Superior temporal gyrus (tissue), 1 donor: ENCODE measurements around the gene TIFAB.

Source experiments
- DNase-seq: peaks from one replicate; pipeline ENCODE4 v3.0.0-alpha.2; 2016; ENCODE audit errors: extremely low spot score

Gene TIFAB

GRCh38 chr5:135458356-135458755 is 6.2 kb upstream of the TIFAB start:
- DNase-seq: no peak

DNA sequence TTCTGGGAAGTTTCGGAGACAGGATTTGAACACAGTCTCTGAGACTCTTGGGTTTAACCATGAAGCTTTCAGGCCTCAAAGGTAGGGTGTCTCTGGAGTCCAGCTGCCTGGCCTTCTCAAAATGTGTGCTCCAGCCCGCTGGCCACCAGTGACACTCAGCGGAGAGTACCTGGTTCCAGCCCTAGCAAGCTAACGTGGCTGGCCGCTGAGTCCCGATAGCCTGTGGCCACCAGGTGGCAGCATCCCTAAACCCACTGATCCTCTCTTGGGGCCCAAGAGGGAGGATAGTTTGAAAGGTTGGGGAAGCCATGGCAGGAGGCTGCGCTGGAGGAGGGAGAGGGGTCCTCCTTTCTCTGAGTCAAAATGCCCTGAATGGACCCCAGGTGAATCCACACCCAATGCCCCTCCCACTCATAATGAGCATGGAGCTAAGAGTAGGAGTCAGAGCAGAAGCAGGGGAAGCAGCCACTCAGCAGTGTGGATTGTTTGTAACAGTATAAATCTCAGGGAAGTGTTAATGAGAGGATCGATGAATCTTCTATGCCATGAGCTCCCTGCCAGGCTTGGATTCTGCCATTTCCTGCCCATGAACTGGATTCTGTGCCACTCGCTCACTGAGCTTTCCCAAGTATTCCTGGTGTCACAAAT is 5.4 kb upstream of the TIFAB start:
- DNase-seq: peak; percentile 68

DNA sequence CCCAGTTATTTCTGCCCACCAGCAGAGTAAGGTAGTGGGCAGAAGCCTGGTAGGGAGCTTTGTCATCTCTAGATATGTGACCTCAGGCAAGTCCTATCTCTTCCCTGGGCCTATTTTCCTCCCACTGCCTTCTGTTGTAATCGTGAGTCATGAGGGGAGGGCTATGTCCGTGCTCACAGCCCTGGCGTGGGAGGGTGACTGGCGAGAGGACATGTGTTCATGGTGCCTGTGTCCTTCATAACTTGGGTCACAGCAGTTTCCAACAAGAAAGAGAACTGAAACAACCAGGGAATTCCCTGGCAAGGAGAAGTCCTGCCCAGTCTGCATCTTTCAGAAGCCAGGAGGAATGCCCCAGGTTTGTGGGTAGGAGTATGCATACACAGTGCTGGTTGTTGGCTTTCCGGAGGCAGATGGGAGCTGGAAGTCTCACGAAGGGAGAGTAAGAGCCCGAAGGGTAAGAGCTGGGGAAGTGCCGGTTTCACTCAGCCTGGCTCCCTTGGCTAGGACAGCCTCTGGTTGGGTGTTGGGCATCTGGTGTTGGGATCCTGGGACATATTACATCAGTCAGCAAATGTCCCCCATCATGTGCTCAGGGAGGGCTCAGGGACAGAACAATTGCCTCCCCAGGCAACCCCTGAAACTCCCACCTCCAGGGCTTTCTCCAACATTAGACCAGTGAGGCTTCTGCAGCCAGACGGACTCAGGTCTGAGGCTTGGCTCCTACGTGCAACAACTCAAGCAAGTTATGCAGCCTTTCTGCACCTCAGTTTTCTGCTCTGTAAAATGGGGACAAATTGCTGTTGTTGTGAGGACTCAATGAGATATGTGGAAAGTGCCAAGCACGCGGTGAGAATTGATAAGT is 4.3 kb upstream of the TIFAB start:
- no peak for DNase-seq

- DNase-seq: no peak
Measured at GRCh38 chr5:135455876-135456237, 3.7 kb upstream of the TIFAB start.

- DNase-seq: no peak
Measured at GRCh38 chr5:135454946-135455345, 2.8 kb upstream of the TIFAB start.

GRCh38 chr5:135453613-135454012 is 1.5 kb upstream of the TIFAB start:
- DNase-seq: no peak

DNA sequence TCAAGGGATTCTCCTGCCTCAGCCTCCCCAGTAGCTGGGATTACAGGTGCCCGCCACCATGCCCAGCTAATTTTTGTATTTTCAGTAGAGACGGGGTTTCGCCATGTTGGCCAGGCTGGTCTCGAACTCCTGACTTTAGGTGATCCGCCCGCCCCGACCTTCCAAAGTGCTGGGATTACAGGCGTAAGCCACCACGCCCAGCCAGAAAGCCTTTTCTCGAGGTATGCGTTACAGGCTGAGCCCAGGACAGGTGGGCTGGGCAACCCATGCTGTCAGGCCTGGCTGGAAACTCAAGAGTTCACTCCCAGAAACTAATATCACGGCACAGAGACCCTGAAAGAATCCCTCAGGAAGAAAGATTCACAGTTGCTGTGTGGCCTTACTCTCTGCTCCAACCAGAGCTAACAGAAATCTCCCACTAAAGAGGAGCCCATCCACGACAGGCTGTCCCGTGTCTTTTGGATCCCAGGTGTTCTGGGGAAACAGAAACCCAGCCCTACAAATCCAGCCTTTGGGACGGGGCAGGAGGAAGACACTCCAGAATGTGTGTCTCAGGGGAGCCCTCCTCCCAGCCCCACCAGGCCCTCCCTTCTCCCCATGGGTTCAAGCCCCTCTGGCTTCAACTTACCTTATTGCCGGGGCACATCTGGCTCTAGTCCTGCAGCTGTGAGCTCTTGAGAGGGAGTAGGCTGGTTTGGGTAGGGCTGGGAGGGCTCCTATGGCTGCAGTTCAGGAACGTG is 400 bp downstream of the TIFAB start:
- DNase-seq: no peak

DNA sequence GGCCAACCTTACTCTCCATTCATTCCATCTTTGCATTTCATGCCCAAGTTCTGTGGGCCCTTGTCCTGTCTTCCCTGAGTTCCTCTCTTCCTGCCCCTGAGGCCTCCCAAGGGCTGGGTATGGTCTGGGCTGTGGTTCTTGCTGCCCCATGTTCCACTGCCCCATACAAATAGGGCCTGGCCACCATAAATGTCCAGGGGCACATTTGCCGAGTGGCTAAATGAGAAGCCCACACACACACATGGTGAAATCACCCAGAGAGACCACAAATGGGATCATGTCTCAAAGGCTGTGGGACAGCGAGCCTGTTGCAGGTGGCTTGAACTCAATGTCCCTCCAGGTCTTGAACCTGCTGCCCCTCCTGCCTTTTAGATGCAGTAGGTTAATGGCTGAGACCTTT is 1.2 kb downstream of the TIFAB start:
- DNase-seq: no peak

DNA sequence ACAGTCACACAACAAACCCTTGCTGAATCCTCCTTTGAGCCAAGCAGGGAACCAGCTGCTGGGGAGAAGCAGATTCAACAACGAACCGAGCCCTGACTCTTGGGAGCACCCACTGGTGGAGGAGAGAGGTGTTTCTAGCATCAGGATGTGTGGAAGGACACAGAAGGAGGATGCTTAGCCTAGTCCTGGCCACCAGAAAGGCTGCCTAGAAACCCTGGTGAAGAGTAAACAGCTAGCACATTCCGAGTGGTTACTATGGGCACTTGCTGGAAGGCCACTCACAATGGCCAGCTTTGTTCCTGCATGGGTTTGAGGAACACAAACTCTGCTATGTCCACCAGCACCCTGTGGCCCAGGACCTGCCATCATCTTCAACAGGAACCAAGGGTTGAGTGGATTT is 1.8 kb downstream of the TIFAB start:
- no peak for DNase-seq

GRCh38 chr5:135449644-135450043 is 2.5 kb downstream of the TIFAB start:
- DNase-seq: no peak

GRCh38 chr5:135448791-135449507 is 3.2 kb downstream of the TIFAB start:
- DNase-seq: no peak

DNA sequence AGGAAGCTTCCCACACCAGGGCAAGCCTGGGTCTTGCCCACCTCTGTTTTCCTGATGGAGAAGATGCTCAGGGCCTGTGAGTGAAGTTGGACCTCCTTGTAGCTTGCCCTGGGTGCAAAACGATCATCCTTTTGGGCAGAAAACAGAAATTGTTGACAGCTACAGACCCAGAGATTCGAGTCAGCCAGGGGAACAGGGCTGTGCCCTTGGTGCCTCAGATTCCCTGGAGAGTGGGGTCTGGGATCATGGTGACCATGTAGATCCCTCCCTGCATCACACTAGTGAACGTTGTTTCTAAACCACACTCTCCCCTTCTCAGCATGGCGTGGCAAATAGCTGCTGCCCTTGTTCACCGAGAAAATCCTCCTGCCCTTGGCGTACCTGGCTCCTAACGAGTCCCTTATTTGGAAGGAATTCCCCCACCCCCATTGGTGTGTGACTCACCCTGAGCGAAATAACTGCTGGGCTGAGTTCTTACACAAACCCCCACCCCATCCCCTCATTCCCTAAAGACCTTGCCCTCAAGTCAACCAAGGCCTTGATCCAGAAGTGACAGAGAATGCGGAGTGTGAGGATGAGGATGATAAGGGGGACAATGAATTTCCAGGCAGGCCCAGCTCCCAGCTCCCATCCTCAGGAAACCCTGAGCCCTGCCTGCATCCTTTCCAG is 3.9 kb downstream of the TIFAB start:
- DNase-seq: no peak

DNA sequence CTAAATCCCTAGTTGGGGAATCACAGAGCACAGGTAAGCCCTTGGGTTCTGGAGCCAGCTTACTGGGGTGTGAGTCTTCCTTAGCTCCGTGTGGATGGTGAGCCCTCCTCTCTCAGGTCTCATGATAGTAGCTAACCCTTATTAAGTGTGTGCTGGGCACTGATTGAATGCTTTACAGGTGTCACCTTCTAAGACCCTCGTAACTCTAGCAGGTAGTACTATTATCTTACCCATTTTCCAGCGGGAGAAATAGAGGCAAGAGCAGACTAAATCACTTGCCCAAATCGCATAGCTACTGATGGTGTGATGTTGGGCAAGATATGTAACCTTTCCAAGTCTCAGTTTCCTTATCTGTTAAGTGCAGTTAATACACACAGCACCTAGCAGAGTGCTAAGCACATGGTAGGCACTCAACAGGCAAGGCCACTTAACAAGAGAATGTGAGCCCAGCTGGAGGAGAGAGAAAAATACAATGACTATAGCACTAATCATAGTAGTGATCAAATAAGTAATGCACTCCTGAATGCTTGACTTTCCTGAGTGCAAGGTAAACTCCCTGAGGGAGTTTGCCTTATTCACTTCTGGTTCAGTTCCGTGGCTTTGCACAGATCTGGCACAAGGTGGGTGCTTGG is 4.7 kb downstream of the TIFAB start, which contains the start of gene DCANP1:
TSS of gene DCANP1 (minus strand) at position 51 of the 632 bp plus-strand sequence. CDS start 240 bp downstream, outside the sequence.
- no peak for DNase-seq

- no peak for DNase-seq
Measured at GRCh38 chr5:135446615-135447014, 5.5 kb downstream of the TIFAB start.

DNA sequence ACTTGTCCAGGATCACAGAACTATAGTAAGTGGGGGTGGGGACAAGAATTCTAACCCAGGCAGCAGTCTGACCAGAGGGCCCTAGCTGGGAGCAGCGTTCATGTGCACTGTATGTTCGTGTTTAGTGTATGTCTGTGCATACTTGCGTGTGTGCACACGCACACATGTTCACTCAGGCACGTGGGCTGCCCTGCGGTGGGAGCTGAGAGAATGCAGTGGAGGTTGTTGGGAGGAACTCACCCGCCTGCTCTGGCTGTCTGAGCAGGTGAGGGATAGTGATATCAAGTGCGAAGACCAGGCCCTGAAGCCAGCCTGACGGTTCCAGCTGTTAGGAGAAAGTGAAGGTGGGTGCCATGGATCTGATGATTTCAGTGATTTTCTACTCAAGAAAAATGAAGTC is 5.9 kb downstream of the TIFAB start:
- DNase-seq: no peak

GRCh38 chr5:135445306-135445985 is 6.7 kb downstream of the TIFAB start:
- DNase-seq: no peak

- no peak for DNase-seq
Measured at GRCh38 chr5:135444881-135445280, 7.3 kb downstream of the TIFAB start.

GRCh38 chr5:135444360-135444759 is 7.8 kb downstream of the TIFAB start:
- DNase-seq: no peak

DNA sequence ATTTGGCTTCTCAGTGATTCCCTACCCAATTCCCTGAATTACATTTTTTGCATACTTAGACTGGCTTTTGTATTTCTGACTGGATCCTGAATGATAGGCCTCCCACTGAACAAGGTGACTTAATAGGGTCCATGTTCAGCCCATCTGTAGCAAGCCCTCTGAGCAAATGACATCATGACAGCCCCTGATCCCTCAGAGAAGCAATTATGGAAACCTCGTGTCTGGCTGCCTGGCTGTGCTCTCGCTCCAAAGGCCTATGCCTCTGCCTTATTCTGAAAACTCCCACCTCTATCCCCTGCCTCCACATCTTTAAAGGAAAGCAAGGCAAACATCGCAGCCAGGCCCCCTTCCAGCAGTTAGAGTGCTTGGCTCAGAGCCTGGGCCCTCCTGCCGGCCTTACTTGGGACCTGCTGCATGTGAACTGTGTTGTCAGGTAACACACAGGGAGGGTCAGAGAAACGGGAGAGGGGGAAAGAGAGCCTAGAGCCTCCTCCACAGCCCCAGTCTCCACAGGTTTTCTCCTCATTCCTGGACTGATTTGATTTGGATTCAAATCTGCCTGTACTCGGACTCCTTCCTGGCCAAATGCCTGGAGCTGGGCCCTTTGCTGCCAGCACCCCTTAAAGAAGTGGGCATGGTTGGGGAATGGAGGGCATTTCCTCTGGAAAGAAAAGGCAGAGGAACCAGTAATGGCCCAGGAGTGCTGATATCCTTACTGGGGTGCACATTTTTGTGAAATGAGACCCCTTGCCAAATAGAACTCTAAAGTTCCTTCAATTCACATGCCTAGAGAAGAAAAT is 8.8 kb downstream of the TIFAB start:
- DNase-seq: no peak
